ENCODE data around the gene ARHGEF17.

GRCh38 chr11:73404506-73405145 is 96.5 kb downstream of the ARHGEF17 start:
- TF ChIP-seq CTCF (tag by site-specific recombination; IDR thresholded peaks at IDR 0.05), result no peak
- no peak for TF ChIP-seq ZNF48 (tag by site-specific recombination; IDR thresholded peaks at IDR 0.05)
- TF ChIP-seq ZNF394 (tag by site-specific recombination; IDR thresholded peaks at IDR 0.05; ENCODE audit: borderline replicate concordance), result no peak
- TF ChIP-seq ZFP69B (tag by site-specific recombination; IDR thresholded peaks at IDR 0.05), result no peak
- TF ChIP-seq ZNF571 (tag by site-specific recombination; IDR thresholded peaks at IDR 0.05), result no peak
- TF ChIP-seq KLF1 (tag by site-specific recombination; IDR thresholded peaks at IDR 0.05), result no peak
- no peak for TF ChIP-seq ATF2 (tag by site-specific recombination; IDR thresholded peaks at IDR 0.05; ENCODE audit: low read depth)
- TF ChIP-seq HOXD13 (CRISPR knock-in tag; IDR thresholded peaks at IDR 0.05; ENCODE audit: borderline replicate concordance), result no peak
- TF ChIP-seq ZBTB26 (tag by site-specific recombination; optimal IDR thresholded peaks at IDR 0.05), result no peak
- TF ChIP-seq ZNF639 (tag by site-specific recombination; IDR thresholded peaks at IDR 0.05), result no peak
- no peak for TF ChIP-seq AEBP2 (tag by site-specific recombination; IDR thresholded peaks at IDR 0.05; ENCODE audit: borderline replicate concordance)
- no peak for TF ChIP-seq ZNF580 (tag by site-specific recombination; IDR thresholded peaks at IDR 0.05)
- TF ChIP-seq ZNF146 (tag by site-specific recombination; IDR thresholded peaks at IDR 0.05), result no peak
- TF ChIP-seq PRDM10 (tag by site-specific recombination; IDR thresholded peaks at IDR 0.05), result no peak
